Stimulated activated CD8-positive, alpha-beta memory T cell treated with anti-CD3 and anti-CD28 coated beads, Interleukin-4, amount 100 ng/mL, for 1 hour (primary cell): Measurements from ENCODE around the gene GRID1.

Experiments
- DNase-seq, 2 donors: peaks; one replicate each; pipeline ENCODE4 v3.0.0-alpha.2; 2020; ENCODE audit warnings: low read depth in 2 of 2, low spot score in 1 of 2

Gene GRID1

GRCh38 chr10:86152354-86152753 is 214.2 kb downstream of the GRID1 start:
- DNase-seq: no peak

GRCh38 chr10:86151613-86152012 is 215.0 kb downstream of the GRID1 start:
- no peak for DNase-seq

GRCh38 chr10:86149257-86149656 is 217.3 kb downstream of the GRID1 start:
- DNase-seq: no peak

GRCh38 chr10:86148117-86148516 is 218.5 kb downstream of the GRID1 start:
- DNase-seq: no peak

- no peak for DNase-seq
Measured at GRCh38 chr10:86144301-86144700, 222.3 kb downstream of the GRID1 start.

DNA sequence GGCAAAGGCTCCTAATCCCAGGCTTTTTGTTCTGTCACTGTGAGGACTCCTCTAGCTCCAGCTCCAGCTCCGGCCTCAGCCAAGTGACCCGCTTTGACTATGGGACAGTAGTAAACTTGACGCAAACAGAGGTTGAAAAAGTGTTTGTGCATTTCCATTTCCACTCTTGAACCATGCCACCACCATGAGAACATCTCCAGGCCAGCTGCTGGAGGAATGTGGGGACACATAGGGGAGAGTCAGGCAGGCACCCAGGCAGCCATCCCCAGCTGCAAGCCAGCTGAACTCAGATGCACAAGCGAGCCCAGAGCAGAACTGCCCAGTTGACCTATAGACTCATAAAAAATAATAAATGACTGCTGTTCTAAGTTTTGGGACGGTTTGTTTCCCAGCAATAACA is 224.7 kb downstream of the GRID1 start:
- DNase-seq: no peak

- no peak for DNase-seq
Measured at GRCh38 chr10:86139066-86139657, 227.4 kb downstream of the GRID1 start.

GRCh38 chr10:86138551-86139065 is 228.0 kb downstream of the GRID1 start:
- DNase-seq: no peak

DNA sequence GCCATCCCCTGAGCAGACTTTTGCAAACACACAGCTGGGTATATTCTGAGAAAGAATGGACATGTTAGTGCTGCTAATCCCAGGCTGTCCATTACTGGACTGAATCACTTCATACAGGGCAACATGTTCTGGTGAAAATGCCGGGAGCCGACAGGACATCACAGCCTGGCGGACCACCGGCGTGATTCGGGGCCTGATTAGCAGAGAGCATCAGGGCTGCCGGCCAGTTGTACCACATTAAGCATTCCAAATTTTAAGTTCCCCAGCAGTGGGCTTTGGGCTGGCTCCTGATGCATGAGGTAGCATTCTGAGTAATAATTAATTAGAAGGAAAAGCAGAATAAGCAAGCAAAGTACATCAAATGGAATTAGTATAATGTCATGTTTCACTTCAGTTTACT is 229.0 kb downstream of the GRID1 start:
- no peak for DNase-seq

DNA sequence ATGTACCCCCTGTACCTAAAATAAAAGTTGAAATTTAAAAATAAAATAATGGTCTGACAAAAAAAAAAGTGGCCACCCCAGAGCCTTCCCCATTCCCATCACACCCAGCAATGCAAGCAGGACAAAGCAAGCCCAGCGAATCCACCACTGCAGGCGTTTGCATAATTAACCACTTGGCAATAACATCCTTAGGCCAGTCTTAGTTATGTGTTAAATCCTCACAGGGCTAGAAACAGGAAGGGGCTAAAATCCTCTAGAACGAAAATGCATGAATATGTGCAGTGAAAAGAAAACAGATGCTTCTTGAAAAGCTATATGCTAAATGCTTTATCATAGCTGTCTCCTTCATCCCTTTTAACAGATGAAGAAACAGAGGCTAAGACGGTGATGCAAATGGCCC is 229.7 kb downstream of the GRID1 start:
- DNase-seq: no peak

GRCh38 chr10:86135191-86135590 is 231.4 kb downstream of the GRID1 start:
- DNase-seq: no peak

GRCh38 chr10:86130737-86131475 is 235.7 kb downstream of the GRID1 start:
- no peak for DNase-seq

DNA sequence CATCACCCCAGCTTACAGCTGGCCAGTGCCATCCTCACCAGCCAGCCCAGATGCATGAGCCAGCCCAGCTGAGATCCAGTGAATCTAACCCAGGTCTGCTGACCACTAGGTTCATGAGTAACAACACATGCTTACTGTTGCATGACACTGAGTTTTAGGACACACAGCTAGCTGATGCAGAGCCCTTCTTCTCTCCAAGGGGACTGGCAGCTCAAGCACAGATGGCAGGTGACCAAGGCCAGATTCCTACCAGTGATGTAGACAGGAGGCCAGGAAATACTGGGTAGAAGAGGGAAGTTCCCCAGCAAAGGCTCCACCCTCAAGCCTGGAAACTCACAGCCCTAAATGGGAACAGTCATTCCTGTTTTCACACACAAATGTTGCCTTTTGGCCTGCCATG is 236.6 kb downstream of the GRID1 start:
- DNase-seq: no peak

GRCh38 chr10:86128360-86128759 is 238.2 kb downstream of the GRID1 start:
- no peak for DNase-seq

- no peak for DNase-seq
Measured at GRCh38 chr10:86127274-86127819, 239.2 kb downstream of the GRID1 start.

DNA sequence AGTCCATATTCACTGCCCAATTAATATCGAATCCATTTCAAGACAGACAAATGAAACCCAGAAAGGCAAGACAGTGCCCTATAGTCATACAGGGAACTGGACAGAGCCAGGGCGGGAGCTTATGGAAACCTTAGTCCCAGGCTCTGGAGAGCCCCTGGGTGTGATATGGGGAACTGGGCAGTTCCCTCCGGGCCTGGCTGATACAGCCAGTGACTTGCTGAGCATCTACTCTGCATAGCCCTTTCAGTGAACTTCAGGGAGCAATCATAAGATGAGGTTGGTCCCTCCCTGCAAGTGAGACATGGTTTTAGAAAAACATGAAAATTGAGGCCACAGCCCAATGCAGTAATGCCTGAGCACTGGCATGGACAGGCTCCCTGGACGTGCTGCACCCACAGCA is 241.9 kb downstream of the GRID1 start:
- no peak for DNase-seq

DNA sequence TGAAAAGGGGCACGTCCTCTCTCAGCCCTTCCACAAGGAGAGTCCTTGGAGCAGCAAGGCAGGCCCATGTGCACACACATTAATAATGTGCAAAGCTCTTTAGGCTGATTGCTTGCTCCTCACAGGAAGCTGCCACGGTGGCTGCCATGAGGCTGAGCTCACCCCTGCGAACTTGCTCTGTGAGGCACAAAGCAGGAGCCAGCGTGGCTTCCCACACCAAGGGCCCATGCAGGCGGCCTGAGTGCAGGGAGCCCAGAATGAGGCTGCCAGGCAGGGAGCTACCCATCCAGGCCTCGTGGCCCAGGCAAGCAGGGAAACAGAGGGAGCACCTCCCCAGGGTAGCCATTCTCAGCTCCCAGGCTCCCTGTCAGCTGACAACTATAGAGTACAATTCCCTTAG is 242.9 kb downstream of the GRID1 start:
- DNase-seq: no peak

- DNase-seq: no peak
Measured at GRCh38 chr10:86123304-86123703, 243.3 kb downstream of the GRID1 start.

DNA sequence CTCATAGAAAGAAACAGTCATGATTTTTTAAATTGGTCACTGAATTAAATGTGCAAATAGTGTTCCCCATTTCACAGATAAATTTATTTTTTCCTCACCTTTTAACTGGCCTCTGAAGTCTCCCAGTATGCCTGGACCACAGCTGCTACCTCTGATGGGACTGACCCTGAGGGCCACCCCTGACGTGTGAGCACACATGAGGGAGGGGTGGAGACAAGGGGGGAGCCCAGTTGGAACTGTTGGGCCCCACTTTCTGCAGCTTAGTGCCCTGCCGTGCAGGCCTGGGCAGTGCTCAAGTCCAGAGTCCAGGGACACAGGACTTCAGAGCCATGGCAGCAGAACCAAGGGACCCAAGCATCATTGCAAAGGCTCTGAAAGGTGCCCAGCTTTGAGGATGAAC is 243.9 kb downstream of the GRID1 start:
- no peak for DNase-seq

GRCh38 chr10:86121200-86121599 is 245.4 kb downstream of the GRID1 start:
- no peak for DNase-seq

DNA sequence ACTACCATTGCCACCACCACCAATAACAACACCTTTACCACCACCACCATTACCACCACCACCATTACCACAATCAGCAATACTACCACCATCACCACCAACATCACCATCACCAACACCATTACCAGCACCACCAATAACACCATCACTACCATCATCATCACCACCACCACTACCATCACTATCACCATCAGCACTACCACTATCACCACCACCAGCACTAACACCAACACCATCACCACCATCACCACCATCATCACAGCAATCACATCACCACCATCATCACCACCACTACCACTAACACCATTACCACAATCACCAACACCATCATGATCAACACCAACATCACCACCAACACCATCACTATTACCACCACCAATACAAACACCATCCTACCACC is 249.5 kb downstream of the GRID1 start:
- no peak for DNase-seq

DNA sequence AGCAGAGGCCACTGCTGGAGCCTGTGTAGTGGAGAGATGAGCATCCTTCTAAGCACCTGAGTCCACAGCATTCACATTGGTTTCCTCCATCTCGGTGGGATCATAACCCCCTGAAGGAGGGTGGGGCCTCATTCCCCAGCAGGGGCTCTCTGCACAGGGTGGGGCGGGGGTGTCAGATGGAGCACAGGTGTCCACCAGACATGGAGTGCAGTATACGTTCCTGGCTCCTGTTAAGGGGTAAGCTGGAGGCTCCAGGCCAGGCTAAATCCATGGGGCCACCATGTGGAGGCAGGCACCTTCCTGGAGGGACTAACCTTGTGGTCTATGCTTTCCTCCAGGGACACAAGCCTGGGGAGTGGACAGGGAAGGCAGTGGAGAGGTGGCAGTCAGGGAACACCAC is 252.6 kb downstream of the GRID1 start:
- DNase-seq: no peak

- DNase-seq: no peak
Measured at GRCh38 chr10:86113501-86113900, 253.1 kb downstream of the GRID1 start.
